Thyroid gland (tissue), 4 donors: ENCODE measurements around the gene YPEL1. TPM values are rescaled to one million over a fixed set of nuclear protein-coding genes. Genes with fewer than 3 reads are reported as not detected.

Source experiments
- DNase-seq, 2 donors: peaks; one replicate each; pipeline ENCODE4 v3.0.0-alpha.2; 2019
- H3K27ac ChIP-seq, 3 donors: fragments of 200-600 bp; sonication (generic); 1 replicate in 2 of 3; 2 replicates in 1 of 3; pipeline ENCODE4 v1.5.1; 2016 to 2019; ENCODE audit warnings: mild to moderate bottlenecking in 1 of 3, moderate library complexity in 1 of 3
- H3K27me3 ChIP-seq: fragments of 200-600 bp; sonication (generic); one replicate; pipeline ENCODE4 v1.5.1; 2019
- H3K36me3 ChIP-seq, 2 donors: fragments of 200-600 bp; sonication (generic); one replicate each; pipeline ENCODE4 v1.5.1; 2016 to 2019
- H3K4me1 ChIP-seq, 2 donors: fragments of 200-600 bp; sonication (generic); one replicate each; pipeline ENCODE4 v1.5.1; 2017 to 2019
- H3K4me3 ChIP-seq, 3 donors: fragments of 200-600 bp; sonication (generic); replicated peaks in 1 of 3; 1 replicate in 2 of 3; 2 replicates in 1 of 3; pipeline ENCODE4 v1.5.1; 2016; ENCODE audit warnings: mild to moderate bottlenecking in 1 of 3
- H3K9me3 ChIP-seq: fragments of 200-600 bp; sonication (generic); one replicate; pipeline ENCODE4 v1.5.1; 2017
- POLR2A ChIP-seq, 2 donors: fragments of 450-650 bp; IDR thresholded peaks; one replicate each; pipeline ENCODE4 v1.6.1; 2017; ENCODE audit warnings: antibody characterized with exemption in 2 of 2, mild to moderate bottlenecking in 2 of 2, moderate library complexity in 1 of 2
- WGBS, 2 donors: methylation state at CpG; one replicate each; pipeline ENCODE4 v1.1.5; 2017; 5-methylcytosine and 5-hydroxymethylcytosine counted together
- intact Hi-C: fragments of 100-400 bp; cut with DNase I; formaldehyde crosslinking; loops from one replicate; pipeline ENCODE4 v1.15.1; 2023
- total RNA-seq, 4 donors: library from RNA; depleted of rRNA; stranded (reverse); fragments of >200 nt; gene quantifications; one replicate each; pipeline ENCODE4 v1.2.3, GENCODE V29; 2016
- TF ChIP-seq, protein P1 (sequence below), 6 experiments: fragments of 200-600 bp in 3 of 6; fragments of 450-650 bp in 3 of 6; sonication (generic) in 3 of 6; IDR thresholded peaks; one replicate each; pipeline ENCODE4 v1.5.1; 2016 to 2019; ENCODE audit warnings: antibody characterized with exemption in 6 of 6, mild to moderate bottlenecking in 2 of 6, inconsistent platforms in 1 of 6, moderate library complexity in 1 of 6

YPEL1 gene
- total RNA-seq, 4 donors from 2014 or later, result 4.1 to 6.7 (median 5.4) TPM

GRCh38 chr22:21661991-21662390 lies 73.6 kb downstream of the YPEL1 start:
- H3K27ac ChIP-seq, result no peak overlapping the region
- no peaks in the 10 kb centered on the region for H3K36me3 ChIP-seq
- 95 to 98% methylated on average over 5 of the region's 5 CpGs for WGBS, 2 donors
- H3K9me3 ChIP-seq, result no peaks in the 10 kb centered on the region
- DNase-seq, result no peak
- intact Hi-C loops, result no loop called here
- H3K4me3 ChIP-seq, result no peak overlapping the region
- peaks cover 11 to 15% of the 10 kb centered on the region in 2 donors for H3K4me1 ChIP-seq
- no peak for TF ChIP-seq POLR2A (IDR thresholded peaks at IDR 0.05)
- TF ChIP-seq, protein P1, sequence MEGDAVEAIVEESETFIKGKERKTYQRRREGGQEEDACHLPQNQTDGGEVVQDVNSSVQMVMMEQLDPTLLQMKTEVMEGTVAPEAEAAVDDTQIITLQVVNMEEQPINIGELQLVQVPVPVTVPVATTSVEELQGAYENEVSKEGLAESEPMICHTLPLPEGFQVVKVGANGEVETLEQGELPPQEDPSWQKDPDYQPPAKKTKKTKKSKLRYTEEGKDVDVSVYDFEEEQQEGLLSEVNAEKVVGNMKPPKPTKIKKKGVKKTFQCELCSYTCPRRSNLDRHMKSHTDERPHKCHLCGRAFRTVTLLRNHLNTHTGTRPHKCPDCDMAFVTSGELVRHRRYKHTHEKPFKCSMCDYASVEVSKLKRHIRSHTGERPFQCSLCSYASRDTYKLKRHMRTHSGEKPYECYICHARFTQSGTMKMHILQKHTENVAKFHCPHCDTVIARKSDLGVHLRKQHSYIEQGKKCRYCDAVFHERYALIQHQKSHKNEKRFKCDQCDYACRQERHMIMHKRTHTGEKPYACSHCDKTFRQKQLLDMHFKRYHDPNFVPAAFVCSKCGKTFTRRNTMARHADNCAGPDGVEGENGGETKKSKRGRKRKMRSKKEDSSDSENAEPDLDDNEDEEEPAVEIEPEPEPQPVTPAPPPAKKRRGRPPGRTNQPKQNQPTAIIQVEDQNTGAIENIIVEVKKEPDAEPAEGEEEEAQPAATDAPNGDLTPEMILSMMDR (IDR thresholded peaks at IDR 0.05), result no peak
- no peaks in the 10 kb centered on the region for H3K27me3 ChIP-seq

DNA sequence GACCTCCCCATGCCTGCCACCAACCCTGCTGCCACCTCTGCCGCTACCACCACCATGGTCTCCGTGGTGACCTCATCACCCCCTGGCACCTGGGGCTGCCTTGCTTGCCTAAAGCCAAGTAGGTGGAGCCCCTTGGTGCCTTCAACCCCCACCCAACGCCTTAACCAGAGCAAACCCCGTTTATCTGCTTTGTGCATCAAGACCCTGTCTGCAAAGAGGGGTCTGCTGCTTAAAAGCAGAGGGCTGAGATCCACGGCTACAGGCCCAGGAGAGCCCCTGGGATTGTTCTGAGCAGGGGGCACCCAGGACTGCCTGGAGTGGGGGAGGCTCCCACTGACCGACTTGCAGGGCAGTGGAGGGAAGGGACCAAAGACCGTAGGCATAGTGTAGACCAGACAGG lies 74.7 kb downstream of the YPEL1 start:
- H3K9me3 ChIP-seq, result no peaks in the 10 kb centered on the region
- no peak overlapping the region for H3K4me3 ChIP-seq
- intact Hi-C loops, result no loop called here
- no peak for DNase-seq
- 83 to 85% methylated on average over 4 to 7 of the region's 7 CpGs for WGBS, 2 donors
- no peaks in the 10 kb centered on the region for H3K27me3 ChIP-seq
- no peaks in the 10 kb centered on the region for H3K36me3 ChIP-seq
- H3K27ac ChIP-seq, result no peak overlapping the region
- TF ChIP-seq POLR2A (IDR thresholded peaks at IDR 0.05), result no peak
- TF ChIP-seq, protein P1 (IDR thresholded peaks at IDR 0.05), result no peak
- peaks cover 9 to 13% of the 10 kb centered on the region in 2 donors for H3K4me1 ChIP-seq

- Histone ChIP-seq H3K4me3 (no peak overlapping the region), H3K27ac (no peak overlapping the region), H3K27me3 (no peaks in the 10 kb centered on the region), H3K4me1 (peaks cover 8 to 9% of the 10 kb centered on the region in 2 donors), H3K9me3 (no peaks in the 10 kb centered on the region), H3K36me3 (no peaks in the 10 kb centered on the region)
- 74 to 76% methylated on average over 6 to 7 of the region's 7 CpGs for WGBS, 2 donors
- intact Hi-C loops, result no loop called here
- TF ChIP-seq POLR2A (IDR thresholded peaks at IDR 0.05), result no peak
- TF ChIP-seq, protein P1 (IDR thresholded peaks at IDR 0.05), result no peak
- DNase-seq, result no peak
These were observed 75.6 kb downstream of the YPEL1 start for GRCh38 chr22:21659864-21660525.

DNA sequence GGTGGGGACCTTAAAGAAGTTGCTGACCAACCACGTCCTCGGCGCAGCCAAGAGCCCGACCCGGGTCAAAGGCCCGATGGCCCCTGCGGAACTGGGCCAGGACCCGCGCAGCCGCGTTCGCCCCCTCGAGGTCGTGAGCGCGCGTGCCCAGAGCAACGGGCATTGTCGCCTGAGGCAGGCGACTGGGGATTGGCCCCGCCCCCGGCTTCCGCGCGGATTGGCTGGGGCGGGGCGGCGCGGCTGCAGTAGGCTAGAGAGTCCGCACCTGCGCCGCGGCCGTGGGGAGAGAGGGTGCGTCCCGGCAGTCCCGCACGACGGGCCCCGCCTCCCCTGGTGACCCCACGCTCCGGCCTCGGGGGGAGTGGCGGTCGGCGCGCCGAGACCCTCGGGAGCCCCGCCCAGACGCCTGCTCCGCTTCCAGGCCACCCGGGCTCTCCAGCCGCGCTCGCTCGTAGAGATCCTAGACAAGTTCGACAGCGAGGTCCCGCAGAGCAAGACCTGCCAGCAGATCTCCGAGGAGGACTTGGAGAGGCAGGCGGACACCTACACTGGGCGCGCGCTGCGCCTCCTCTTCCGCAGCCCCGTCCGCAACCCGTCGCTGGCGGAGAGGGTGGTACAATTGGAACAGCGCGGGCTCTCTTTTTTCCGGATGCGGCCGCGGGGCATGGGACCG lies 78.1 kb downstream of the YPEL1 start:
- peak overlapping the region; percentile 4 to 48 (median 47) for H3K4me3 ChIP-seq
- H3K9me3 ChIP-seq, result no peaks in the 10 kb centered on the region
- peaks cover 11 to 12% of the 10 kb centered on the region in 2 donors for H3K4me1 ChIP-seq
- WGBS, 2 donors, result 1 to 2% methylated on average over 22 to 25 of the region's 79 CpGs
- H3K27me3 ChIP-seq, result no peaks in the 10 kb centered on the region
- peak overlapping the region in 2 of 3 donors; percentile 9 to 33 for H3K27ac ChIP-seq
- intact Hi-C loops, result no loop called here
- DNase-seq, result peak; percentile 88
- no peaks in the 10 kb centered on the region for H3K36me3 ChIP-seq
- TF ChIP-seq, protein P1 (IDR thresholded peaks at IDR 0.05), result peak in 3 of 6 experiments; percentile 17 to 38 (median 32)
- TF ChIP-seq POLR2A (IDR thresholded peaks at IDR 0.05), result peak in 1 of 2 donors; percentile 65

- DNase-seq, result no peak
- H3K4me1 ChIP-seq, result peaks cover 15 to 16% of the 10 kb centered on the region in 2 donors
- intact Hi-C loops, result no loop called here
- no peak for TF ChIP-seq POLR2A (IDR thresholded peaks at IDR 0.05)
- TF ChIP-seq, protein P1 (IDR thresholded peaks at IDR 0.05), result no peak
- no peaks in the 10 kb centered on the region for H3K36me3 ChIP-seq
- H3K27ac ChIP-seq, result peak overlapping the region in 2 of 3 donors; percentile 9 to 33
- 34 to 36% methylated on average over 17 of the region's 17 CpGs for WGBS, 2 donors
- no peaks in the 10 kb centered on the region for H3K9me3 ChIP-seq
- no peaks in the 10 kb centered on the region for H3K27me3 ChIP-seq
- no peak overlapping the region for H3K4me3 ChIP-seq
These were observed 78.6 kb downstream of the YPEL1 start for GRCh38 chr22:21657020-21657359.
